Keratinocyte (primary cell): ENCODE measurements around the gene TUBGCP5. TPM values are rescaled to one million over a fixed set of nuclear protein-coding genes. Genes with fewer than 3 reads are reported as not detected.
"Not testable (repeated sequence)": the region's sequence is repeated elsewhere in the genome, so short reads cannot be mapped to it uniquely, and the experiment has no call there.

Source experiments
- DNase-seq: peaks from one replicate; pipeline ENCODE4 v3.0.0-alpha.2; 2011; ENCODE audit warnings: low read depth, missing footprints, low spot score
- FAIRE-seq: peaks from 2 replicates; lab custom pipeline; 2011; peaks lifted over from hg19 to GRCh38; lab: Jason Lieb, UNC
- H2AFZ ChIP-seq: 2 replicates; pipeline ENCODE4 v1.6.0; 2012; ENCODE audit warnings: low read length, control low read depth, inconsistent platforms; ENCODE audit not compliant: control insufficient read depth
- H3K27ac ChIP-seq: 2 replicates; pipeline ENCODE4 v1.5.1; 2011; ENCODE audit warnings: low read length; ENCODE audit not compliant: control insufficient read depth, insufficient read depth
- H3K27me3 ChIP-seq: 3 replicates; pipeline ENCODE4 v1.6.0; 2011; ENCODE audit warnings: low read length; ENCODE audit not compliant: control insufficient read depth, insufficient read depth; ENCODE audit errors: extremely low read depth
- H3K36me3 ChIP-seq, 2 experiments: 2 replicates in 1 of 2; 3 replicates in 1 of 2; pipeline ENCODE4 v1.5.1; 2011; ENCODE audit warnings: low read length in 2 of 2, mild to moderate bottlenecking in 1 of 2; ENCODE audit not compliant: control insufficient read depth in 2 of 2, insufficient read depth in 2 of 2; ENCODE audit errors: extremely low read depth in 1 of 2
- H3K4me1 ChIP-seq: 3 replicates; pipeline ENCODE4 v1.5.1; 2011; ENCODE audit warnings: low read length; ENCODE audit not compliant: control insufficient read depth, insufficient read depth; ENCODE audit errors: extremely low read depth
- H3K4me2 ChIP-seq: 3 replicates; pipeline ENCODE4 v1.6.0; 2011; ENCODE audit warnings: low read depth, low read length; ENCODE audit not compliant: control insufficient read depth, insufficient read depth; ENCODE audit errors: extremely low read depth
- H3K4me3 ChIP-seq, 3 experiments: fragments of 200-600 bp in 1 of 3; sonication (generic) in 1 of 3; 2 replicates in 2 of 3; 3 replicates in 1 of 3; pipeline ENCODE4 v1.5.1; 2011 to 2016; ENCODE audit warnings: low read length in 3 of 3, mild to moderate bottlenecking in 3 of 3, control low read depth in 2 of 3, inconsistent platforms in 1 of 3, low read depth in 1 of 3, mixed read lengths in 1 of 3, mixed run types in 1 of 3, moderate library complexity in 1 of 3; ENCODE audit not compliant: control insufficient read depth in 2 of 3, insufficient read depth in 2 of 3; ENCODE audit errors: extremely low read depth in 1 of 3
- H3K79me2 ChIP-seq: 2 replicates; pipeline ENCODE4 v1.6.0; 2012; ENCODE audit warnings: low read length; ENCODE audit not compliant: control insufficient read depth, insufficient read depth
- H3K9ac ChIP-seq: 3 replicates; pipeline ENCODE4 v1.6.0; 2011; ENCODE audit warnings: low read length; ENCODE audit not compliant: control insufficient read depth, insufficient read depth; ENCODE audit errors: extremely low read depth
- H3K9me1 ChIP-seq: 3 replicates; pipeline ENCODE4 v1.6.0; 2011; ENCODE audit warnings: low read length; ENCODE audit not compliant: control insufficient read depth, insufficient read depth; ENCODE audit errors: extremely low read depth
- H3K9me3 ChIP-seq: 2 replicates; pipeline ENCODE4 v1.5.1; 2012; ENCODE audit warnings: low read depth, low read length; ENCODE audit not compliant: control insufficient read depth
- H4K20me1 ChIP-seq: 3 replicates; pipeline ENCODE4 v1.6.0; 2011; ENCODE audit warnings: low read length; ENCODE audit not compliant: control insufficient read depth, insufficient read depth; ENCODE audit errors: extremely low read depth
- EZH2 ChIP-seq: IDR thresholded peaks from one replicate; pipeline ENCODE4 v1.6.1; 2012; ENCODE audit warnings: inconsistent platforms, mild to moderate bottlenecking, low read length, moderate library complexity
- dilution Hi-C: fragments of 300-500 bp; cut with MboI; formaldehyde crosslinking; loops from one replicate; pipeline ENCODE4 v1.7.0; 2020; ENCODE audit warnings: low sequenced_read_pairs; ENCODE audit not compliant: extremely low pct_ligation_motif_present
- polyA plus RNA-seq, 5 experiments: library from polyadenylated mRNA; depleted of rRNA in 3 of 5; stranded (reverse) in 3 of 5; stranded (forward) in 1 of 5; unstranded in 1 of 5; fragments of >200 nt; gene quantifications; 1 replicate in 1 of 5; 2 replicates in 3 of 5; 3 replicates in 1 of 5; pipeline versions ENCODE4 v1.2.1 to v1.2.3, GENCODE V29; 2011 to 2012; ENCODE audit warnings: missing spikeins in 2 of 5, low read depth in 1 of 5, low replicate concordance in 1 of 5

The TUBGCP5 gene
- polyA plus RNA-seq, 1 donor (not counting 4 experiments of a cell fraction or from before 2014, with no cell fraction given): 20.3 TPM

- no peak overlapping the region for H3K4me2 ChIP-seq
- no peak overlapping the region for H2AFZ ChIP-seq
- H3K27ac ChIP-seq: no peak overlapping the region
- H3K27me3 ChIP-seq: no peaks in the 10 kb centered on the region
- no peak for TF ChIP-seq EZH2
- no peaks in the 10 kb centered on the region for H3K4me1 ChIP-seq
- H3K9ac ChIP-seq: no peak overlapping the region
- no peaks in the 10 kb centered on the region for H3K9me1 ChIP-seq
- H3K9me3 ChIP-seq: no peaks in the 10 kb centered on the region
- no peaks in the 10 kb centered on the region for H4K20me1 ChIP-seq
- H3K4me3 ChIP-seq: no peak overlapping the region
- dilution Hi-C loops: no loop called here
- FAIRE-seq (no peak), DNase-seq (no peak)
- no peaks in the 10 kb centered on the region for H3K36me3 ChIP-seq
- H3K79me2 ChIP-seq: no peaks in the 10 kb centered on the region
Measured at GRCh38 chr15:23049984-23050628, 10.7 kb upstream of the TUBGCP5 start.

GRCh38 chr15:23048572-23049282, 9.4 kb upstream of the TUBGCP5 start:
- H3K36me3 ChIP-seq, H3K9me3 ChIP-seq, H3K27me3 ChIP-seq, DNase-seq, H2AFZ ChIP-seq, H3K27ac ChIP-seq, H3K4me1 ChIP-seq, H3K9me1 ChIP-seq, H3K9ac ChIP-seq, dilution Hi-C loops, H3K79me2 ChIP-seq, FAIRE-seq, H3K4me2 ChIP-seq, H3K4me3 ChIP-seq, H4K20me1 ChIP-seq: not testable (repeated sequence)

GRCh38 chr15:23043987-23044386, 4.6 kb upstream of the TUBGCP5 start:
- H3K9me3 ChIP-seq, H3K4me2 ChIP-seq, H3K27me3 ChIP-seq, H4K20me1 ChIP-seq, H3K27ac ChIP-seq, H3K4me1 ChIP-seq, dilution Hi-C loops, H3K36me3 ChIP-seq, H3K79me2 ChIP-seq, H3K9me1 ChIP-seq, H2AFZ ChIP-seq, DNase-seq, H3K4me3 ChIP-seq, H3K9ac ChIP-seq, FAIRE-seq: not testable (repeated sequence)

- DNase-seq, H3K27me3 ChIP-seq, H3K36me3 ChIP-seq, H3K4me2 ChIP-seq, FAIRE-seq, H2AFZ ChIP-seq, H3K9me1 ChIP-seq, H3K4me3 ChIP-seq, H4K20me1 ChIP-seq, H3K9me3 ChIP-seq, H3K27ac ChIP-seq, H3K9ac ChIP-seq, H3K4me1 ChIP-seq, dilution Hi-C loops, H3K79me2 ChIP-seq: not testable (repeated sequence)
Measured at GRCh38 chr15:23043535-23043934, 4.2 kb upstream of the TUBGCP5 start.

- H3K9me3 ChIP-seq, H4K20me1 ChIP-seq, H3K36me3 ChIP-seq, H2AFZ ChIP-seq, FAIRE-seq, H3K27ac ChIP-seq, H3K27me3 ChIP-seq, H3K9ac ChIP-seq, dilution Hi-C loops, DNase-seq, H3K4me1 ChIP-seq, H3K4me2 ChIP-seq, H3K9me1 ChIP-seq, H3K4me3 ChIP-seq: not testable (repeated sequence)
- H3K79me2 ChIP-seq: peaks cover 12% of the 10 kb centered on the region
Measured at GRCh38 chr15:23041736-23042135, 2.4 kb upstream of the TUBGCP5 start.
